NCI-H2107 (cell line): ENCODE data around the gene SSTR4.
"Not testable (repeated sequence)": the region's sequence is repeated elsewhere in the genome, so short reads cannot be mapped to it uniquely, and the experiment has no call there.

Experiments
- DNase-seq: peaks from one replicate; lab custom pipeline; 2025; lab: John Stamatoyannopoulos, UW

Gene SSTR4

GRCh38 chr20:23018432-23018831 lies 16.7 kb upstream of the SSTR4 start:
- no peak for DNase-seq

- no peak for DNase-seq
These were observed 16.2 kb upstream of the SSTR4 start for GRCh38 chr20:23018941-23019340.

GRCh38 chr20:23019403-23019802 lies 15.7 kb upstream of the SSTR4 start:
- DNase-seq = no peak

- DNase-seq = no peak
These were observed 14.7 kb upstream of the SSTR4 start for GRCh38 chr20:23020230-23021018.

- DNase-seq = no peak
These were observed 13.6 kb upstream of the SSTR4 start for GRCh38 chr20:23021541-23021940.

- DNase-seq = no peak
These were observed 13.2 kb upstream of the SSTR4 start for GRCh38 chr20:23021951-23022350.

- no peak for DNase-seq
These were observed 12.3 kb upstream of the SSTR4 start for GRCh38 chr20:23022849-23023248.

GRCh38 chr20:23023621-23024177 lies 11.4 kb upstream of the SSTR4 start:
- DNase-seq = no peak

- DNase-seq = no peak
These were observed 10.4 kb upstream of the SSTR4 start for GRCh38 chr20:23024701-23025100.

GRCh38 chr20:23025503-23025902 lies 9.6 kb upstream of the SSTR4 start:
- DNase-seq = not testable (repeated sequence)

- no peak for DNase-seq
These were observed 7.4 kb upstream of the SSTR4 start for GRCh38 chr20:23027721-23028120.

GRCh38 chr20:23028392-23028791 lies 6.7 kb upstream of the SSTR4 start:
- no peak for DNase-seq

GRCh38 chr20:23029324-23029723 lies 5.8 kb upstream of the SSTR4 start:
- no peak for DNase-seq

- no peak for DNase-seq
These were observed 3.8 kb upstream of the SSTR4 start for GRCh38 chr20:23031346-23031745.

- no peak for DNase-seq
These were observed 2.9 kb upstream of the SSTR4 start for GRCh38 chr20:23032056-23032749.

- DNase-seq = no peak
These were observed 2.4 kb upstream of the SSTR4 start for GRCh38 chr20:23032750-23033078.

- no peak for DNase-seq
These were observed 1.2 kb upstream of the SSTR4 start for GRCh38 chr20:23033918-23034317.

- DNase-seq = no peak
These were observed 619 bp downstream of the SSTR4 start for GRCh38 chr20:23035731-23036130.

- DNase-seq = no peak
These were observed 1.3 kb downstream of the SSTR4 start for GRCh38 chr20:23036371-23036770.

GRCh38 chr20:23037017-23037481 lies 1.9 kb downstream of the SSTR4 start:
- DNase-seq = no peak

- no peak for DNase-seq
These were observed 4.2 kb downstream of the SSTR4 start for GRCh38 chr20:23039136-23039875.

GRCh38 chr20:23039885-23040508 lies 4.9 kb downstream of the SSTR4 start:
- no peak for DNase-seq
